ENCODE measurements around the gene NDUFAF8. TPM values are rescaled to one million over a fixed set of nuclear protein-coding genes. Genes with fewer than 3 reads are reported as not detected.

Gene NDUFAF8, protein sequence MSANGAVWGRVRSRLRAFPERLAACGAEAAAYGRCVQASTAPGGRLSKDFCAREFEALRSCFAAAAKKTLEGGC
- total RNA-seq, result 100 to 1,000 TPM in 1 of 2 experiments, 10 to 100 TPM in 1; 97.2 to 102 TPM

DNA sequence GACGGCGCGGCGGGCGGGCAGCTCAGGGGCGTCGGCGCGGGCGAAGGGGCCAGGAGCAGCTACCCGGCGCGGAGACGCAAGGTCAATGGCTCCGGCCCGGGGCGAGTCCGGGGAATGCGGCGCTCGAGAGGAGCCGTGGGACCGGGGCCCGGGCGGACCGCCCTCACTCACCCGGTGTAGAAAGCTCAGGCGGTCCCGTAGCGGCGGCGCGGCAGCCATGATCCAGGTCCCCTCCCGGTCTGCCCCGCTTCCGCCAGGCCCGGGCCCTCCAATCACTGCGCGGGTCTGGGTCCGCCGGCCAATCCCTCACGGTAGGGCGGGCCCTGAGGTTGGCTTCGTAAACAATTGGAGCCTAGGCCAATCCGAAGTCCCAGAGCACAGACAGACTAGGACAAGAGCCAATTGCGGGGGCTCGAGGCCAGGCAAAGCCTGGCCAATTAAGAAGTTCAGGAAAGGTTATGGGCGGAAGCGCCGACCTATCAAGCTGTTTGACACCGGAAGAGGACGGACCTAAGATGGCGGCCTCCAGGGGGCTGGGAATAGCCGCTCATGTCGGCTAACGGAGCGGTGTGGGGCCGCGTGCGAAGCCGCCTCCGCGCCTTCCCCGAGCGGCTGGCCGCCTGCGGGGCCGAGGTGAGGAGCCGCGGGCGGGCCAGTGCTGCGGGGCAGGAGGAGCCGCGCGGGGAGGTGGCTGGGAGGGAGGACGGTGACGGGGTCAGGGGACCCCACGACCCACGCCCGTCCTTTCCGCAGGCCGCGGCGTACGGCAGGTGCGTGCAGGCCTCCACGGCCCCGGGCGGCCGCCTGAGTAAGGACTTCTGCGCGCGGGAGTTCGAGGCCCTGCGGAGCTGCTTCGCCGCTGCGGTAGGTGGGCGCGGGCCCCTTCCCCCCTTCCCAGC is at the start of gene NDUFAF8, which contains the start of gene TEPSIN:
Gene NDUFAF8 (plus strand): TSS at position 504 of the 899 bp plus-strand sequence. CDS start 46 bp downstream, at position 550.
Gene TEPSIN (minus strand): TSS at position 241 of the 899 bp plus-strand sequence. CDS start 22 bp downstream, at position 219.
- Mint-ChIP-seq H3K4me3 (peak within 1 kb of the TSS; percentile 96), H3K4me1 (peaks cover 27% of the 10 kb centered on the region), H3K27ac (peak within 1 kb of the TSS; percentile 96), H3K27me3 (no peaks in the 10 kb centered on the region), H3K36me3 (peaks cover 24% of the 10 kb centered on the region), H3K9me3 (no peaks in the 10 kb centered on the region)
- DNase-seq, result peak; percentile 97

DNA sequence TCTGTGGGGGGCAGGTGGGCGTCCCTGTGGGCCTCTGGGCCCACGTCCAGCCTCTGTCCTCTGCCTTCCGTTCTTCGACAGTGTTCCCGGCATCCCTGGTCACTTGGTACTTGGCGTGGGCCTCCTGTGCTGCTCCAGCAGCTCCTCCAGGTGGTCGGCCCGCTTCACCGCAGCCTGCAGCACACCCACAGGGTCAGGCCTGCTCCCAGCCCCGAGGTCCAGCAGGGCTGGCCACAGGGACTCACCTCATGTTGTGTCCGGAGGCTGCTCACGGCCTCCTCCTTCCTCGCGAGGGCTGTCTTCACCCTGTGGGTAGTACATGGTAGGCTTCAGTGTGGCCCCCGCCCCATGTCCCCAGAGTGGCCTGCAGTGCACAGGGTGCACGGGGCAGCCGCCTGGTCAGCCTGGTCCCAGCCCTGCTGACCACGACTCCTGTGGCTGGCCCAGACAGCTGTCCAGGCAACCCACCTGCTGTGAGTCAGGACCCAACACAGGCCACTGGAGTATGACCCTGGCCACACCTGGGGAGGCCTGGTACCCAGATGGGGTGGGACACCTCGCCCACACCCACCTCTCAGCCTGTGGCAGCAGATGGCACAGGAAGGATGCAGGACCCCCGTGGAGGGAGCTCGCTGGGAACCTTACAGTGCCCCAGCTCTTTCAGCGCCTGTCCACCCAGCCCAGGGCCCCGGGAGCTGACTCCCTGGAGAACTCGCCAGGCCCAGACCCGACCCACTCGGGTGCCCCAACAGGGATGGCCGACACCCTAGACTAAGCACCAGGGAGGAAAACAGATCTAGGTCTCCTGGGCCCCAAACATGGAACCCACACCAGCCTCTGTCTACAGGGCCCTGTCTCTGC is 49.2 kb upstream of the NDUFAF8 start:
- Mint-ChIP-seq H3K27ac (no peak overlapping the region), H3K27me3 (no peaks in the 10 kb centered on the region), H3K4me3 (no peak overlapping the region), H3K36me3 (no peaks in the 10 kb centered on the region), H3K4me1 (no peaks in the 10 kb centered on the region), H3K9me3 (no peaks in the 10 kb centered on the region)
- no peak for DNase-seq

DNA sequence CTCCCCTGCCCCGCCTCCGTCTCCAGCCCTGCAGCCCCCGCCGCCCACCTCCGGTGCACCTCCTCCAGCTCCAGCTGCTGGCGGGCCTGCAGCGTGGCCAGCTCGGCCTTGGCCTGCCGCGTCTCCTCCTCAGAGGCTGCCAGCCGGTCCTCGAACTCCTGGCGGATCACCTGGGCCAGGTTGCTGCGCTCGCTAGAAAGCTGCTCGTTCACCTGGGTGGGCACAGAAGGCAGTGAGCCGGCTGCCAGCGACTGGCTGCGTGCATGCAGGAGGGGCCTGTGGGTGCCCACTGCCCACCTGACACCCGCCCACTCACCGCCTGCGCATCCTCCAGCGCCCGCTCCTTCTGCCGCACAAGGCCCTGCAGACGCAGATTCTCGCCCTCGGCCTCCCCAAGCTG is 48.5 kb upstream of the NDUFAF8 start:
- Mint-ChIP-seq H3K4me1 (no peaks in the 10 kb centered on the region), H3K9me3 (no peaks in the 10 kb centered on the region), H3K4me3 (no peak overlapping the region), H3K27me3 (no peaks in the 10 kb centered on the region), H3K36me3 (no peaks in the 10 kb centered on the region), H3K27ac (no peak overlapping the region)
- no peak for DNase-seq

DNA sequence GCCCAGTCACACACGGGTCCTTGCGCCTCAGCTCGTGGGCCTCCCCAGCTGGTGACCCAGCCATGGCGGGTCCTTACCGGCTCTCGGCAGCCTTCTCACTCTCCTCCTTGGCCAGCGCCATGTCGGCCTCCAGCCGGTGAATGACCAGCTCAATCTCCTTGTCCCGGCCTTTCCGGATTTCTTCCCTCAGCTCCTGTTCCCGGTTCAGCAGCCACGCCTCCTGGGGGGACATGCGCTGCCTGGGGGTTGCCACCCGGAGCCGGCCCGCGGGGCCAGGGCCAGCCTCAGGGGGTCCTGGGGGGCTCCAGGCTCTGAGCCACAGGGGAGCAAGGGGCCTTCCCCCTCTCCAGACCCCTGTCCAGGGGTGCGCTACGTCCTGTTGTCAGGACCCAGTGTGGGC is 48.0 kb upstream of the NDUFAF8 start:
- no peaks in the 10 kb centered on the region for H3K4me1 Mint-ChIP-seq
- no peak for DNase-seq
- H3K36me3 Mint-ChIP-seq, result no peaks in the 10 kb centered on the region
- no peak overlapping the region for H3K27ac Mint-ChIP-seq
- no peaks in the 10 kb centered on the region for H3K27me3 Mint-ChIP-seq
- no peaks in the 10 kb centered on the region for H3K9me3 Mint-ChIP-seq
- H3K4me3 Mint-ChIP-seq, result no peak overlapping the region

DNA sequence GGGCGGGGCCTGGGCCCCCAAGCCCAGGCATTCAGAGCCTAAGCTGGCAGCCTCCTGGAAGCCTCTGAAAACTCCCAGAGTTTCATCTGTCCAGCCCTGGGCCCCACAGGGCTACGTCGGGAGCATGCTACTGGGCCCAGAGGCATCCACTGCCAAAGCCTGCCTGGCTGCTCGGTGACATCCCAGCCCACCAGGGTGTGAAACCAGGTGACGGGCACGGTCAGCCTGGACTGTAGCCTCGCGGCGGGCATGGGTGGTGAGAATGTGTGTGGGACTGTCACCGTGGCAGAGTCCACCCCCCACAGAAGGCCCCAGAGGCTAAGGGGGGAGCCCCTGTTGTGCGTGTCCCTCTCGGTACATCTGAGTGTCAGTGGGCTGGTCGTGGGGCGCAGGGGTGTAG is 47.5 kb upstream of the NDUFAF8 start:
- DNase-seq, result no peak
- H3K9me3 Mint-ChIP-seq, result no peaks in the 10 kb centered on the region
- no peak overlapping the region for H3K27ac Mint-ChIP-seq
- no peaks in the 10 kb centered on the region for H3K4me1 Mint-ChIP-seq
- H3K27me3 Mint-ChIP-seq, result no peaks in the 10 kb centered on the region
- no peaks in the 10 kb centered on the region for H3K36me3 Mint-ChIP-seq
- no peak overlapping the region for H3K4me3 Mint-ChIP-seq

DNA sequence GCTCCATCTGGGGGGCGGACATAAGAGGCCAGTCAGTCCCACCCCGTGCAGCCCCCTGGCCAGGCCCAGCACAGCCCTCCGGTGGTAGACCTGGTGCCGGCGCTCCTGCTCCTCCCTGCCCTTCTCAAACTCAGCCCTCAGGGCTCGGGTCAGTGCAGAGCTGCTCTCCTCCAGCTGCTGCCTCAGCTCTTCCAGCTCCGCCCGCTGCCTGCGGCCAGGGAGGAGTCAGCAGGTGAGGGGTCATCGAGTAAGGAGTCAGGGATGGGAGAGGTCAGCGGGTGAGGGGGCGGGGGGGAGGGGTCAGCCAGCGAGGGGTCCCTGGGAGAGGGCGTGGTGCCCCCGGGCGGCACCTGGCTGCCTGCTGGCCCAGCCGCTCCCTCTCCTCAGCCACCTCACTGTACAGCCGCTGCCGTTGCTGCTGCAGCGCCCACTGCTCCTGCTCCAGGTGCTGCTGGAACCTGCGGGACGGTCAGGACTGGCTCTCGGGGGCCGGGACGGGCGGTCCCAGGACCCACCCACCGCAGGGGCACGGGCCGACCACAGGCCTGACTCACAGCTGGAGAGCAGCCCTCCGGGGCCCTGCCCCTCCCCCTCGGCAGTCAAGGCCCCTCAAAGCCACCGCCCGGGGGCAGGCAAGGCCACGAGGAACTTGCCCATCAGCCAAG is 46.6 kb upstream of the NDUFAF8 start:
- no peak overlapping the region for H3K27ac Mint-ChIP-seq
- H3K9me3 Mint-ChIP-seq, result no peaks in the 10 kb centered on the region
- no peak for DNase-seq
- H3K4me3 Mint-ChIP-seq, result no peak overlapping the region
- no peaks in the 10 kb centered on the region for H3K4me1 Mint-ChIP-seq
- H3K27me3 Mint-ChIP-seq, result no peaks in the 10 kb centered on the region
- no peaks in the 10 kb centered on the region for H3K36me3 Mint-ChIP-seq

DNA sequence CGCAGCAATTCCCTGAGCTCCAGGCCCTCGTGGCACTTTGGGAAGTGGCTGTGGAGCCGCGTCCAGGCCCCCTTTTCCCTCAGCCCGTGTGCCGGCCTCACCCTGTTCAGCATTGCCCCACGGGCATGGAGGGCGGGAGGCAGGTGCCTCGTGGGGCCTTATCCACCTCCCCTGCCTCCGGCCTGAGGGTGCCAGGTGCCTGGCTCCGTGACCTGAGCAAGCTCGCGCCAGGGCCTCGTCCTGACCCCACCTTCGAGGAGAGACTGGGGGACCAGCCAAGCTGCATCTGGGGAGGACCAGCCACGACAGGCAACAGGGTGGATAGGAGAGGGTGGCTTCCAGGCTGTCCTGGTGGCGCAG is 46.1 kb upstream of the NDUFAF8 start:
- no peak for DNase-seq
- H3K27ac Mint-ChIP-seq, result no peak overlapping the region
- no peaks in the 10 kb centered on the region for H3K36me3 Mint-ChIP-seq
- no peak overlapping the region for H3K4me3 Mint-ChIP-seq
- no peaks in the 10 kb centered on the region for H3K9me3 Mint-ChIP-seq
- no peaks in the 10 kb centered on the region for H3K4me1 Mint-ChIP-seq
- no peaks in the 10 kb centered on the region for H3K27me3 Mint-ChIP-seq

DNA sequence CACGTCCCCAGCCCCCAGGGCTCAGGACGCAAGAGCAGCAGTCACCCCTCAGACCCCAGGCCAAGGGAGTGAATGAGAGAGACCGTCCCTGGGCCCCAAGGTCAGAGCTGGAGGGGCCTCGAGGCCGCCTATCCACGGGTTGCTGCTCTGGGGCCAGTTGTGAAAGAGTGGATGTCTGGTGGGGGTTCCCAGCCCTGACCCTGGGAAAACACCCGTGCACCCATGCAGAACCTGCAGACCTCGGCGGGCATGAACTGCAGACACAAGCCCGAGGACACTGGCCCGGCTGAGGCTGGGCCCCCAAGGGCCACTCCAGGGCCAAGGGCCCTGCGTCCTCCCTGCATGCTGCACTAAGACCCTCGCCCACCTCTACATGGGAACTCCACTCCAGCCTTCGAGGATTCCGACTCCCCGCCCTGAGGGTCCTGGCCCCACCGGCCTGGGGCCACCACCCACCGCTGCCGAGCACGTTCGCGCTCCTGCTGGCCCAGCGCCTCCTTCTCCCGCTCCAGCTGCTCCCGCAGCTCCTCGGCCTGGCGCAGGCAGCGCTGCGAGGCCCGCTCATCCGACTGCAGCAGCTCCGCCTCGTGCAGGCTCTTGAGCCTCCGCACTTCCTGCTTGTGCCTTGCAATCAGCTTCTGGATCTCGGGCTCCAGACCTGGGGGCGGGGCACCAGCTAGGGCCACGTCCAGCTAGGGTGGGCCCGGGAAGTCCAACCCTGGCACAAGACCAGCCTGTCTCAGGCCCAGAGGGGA is 45.5 kb upstream of the NDUFAF8 start:
- Mint-ChIP-seq H3K27ac (no peak overlapping the region), H3K9me3 (no peaks in the 10 kb centered on the region), H3K27me3 (no peaks in the 10 kb centered on the region), H3K4me3 (no peak overlapping the region), H3K4me1 (no peaks in the 10 kb centered on the region), H3K36me3 (no peaks in the 10 kb centered on the region)
- DNase-seq, result no peak

DNA sequence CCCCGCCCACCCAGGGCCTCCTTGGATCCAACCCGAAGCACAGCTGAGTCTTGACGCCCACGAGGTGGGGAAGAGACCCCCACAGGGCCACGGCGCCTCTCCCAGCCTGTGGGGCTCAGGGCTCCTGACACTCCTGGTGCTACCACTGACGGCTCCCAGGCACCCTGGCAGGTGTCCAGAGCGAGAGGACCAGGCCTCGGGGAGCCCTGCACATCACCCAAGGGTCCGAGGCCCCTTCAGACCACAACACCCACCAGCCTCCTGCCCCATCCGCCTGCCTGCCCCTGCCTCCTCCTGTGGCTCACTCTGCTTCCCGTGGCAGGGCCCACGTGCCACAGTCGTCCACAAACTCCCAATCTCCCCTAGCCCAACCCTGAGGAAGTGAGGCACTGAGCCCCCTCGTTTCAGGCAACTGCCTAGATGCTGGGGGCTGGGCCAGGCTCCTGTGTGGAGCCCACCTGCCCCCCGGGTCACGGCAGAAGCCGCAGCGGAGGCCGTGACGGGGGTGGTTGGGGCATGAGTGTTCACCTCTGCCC is 44.8 kb upstream of the NDUFAF8 start:
- no peaks in the 10 kb centered on the region for H3K4me1 Mint-ChIP-seq
- H3K27me3 Mint-ChIP-seq, result no peaks in the 10 kb centered on the region
- no peaks in the 10 kb centered on the region for H3K36me3 Mint-ChIP-seq
- no peak overlapping the region for H3K4me3 Mint-ChIP-seq
- no peaks in the 10 kb centered on the region for H3K9me3 Mint-ChIP-seq
- H3K27ac Mint-ChIP-seq, result no peak overlapping the region
- no peak for DNase-seq

DNA sequence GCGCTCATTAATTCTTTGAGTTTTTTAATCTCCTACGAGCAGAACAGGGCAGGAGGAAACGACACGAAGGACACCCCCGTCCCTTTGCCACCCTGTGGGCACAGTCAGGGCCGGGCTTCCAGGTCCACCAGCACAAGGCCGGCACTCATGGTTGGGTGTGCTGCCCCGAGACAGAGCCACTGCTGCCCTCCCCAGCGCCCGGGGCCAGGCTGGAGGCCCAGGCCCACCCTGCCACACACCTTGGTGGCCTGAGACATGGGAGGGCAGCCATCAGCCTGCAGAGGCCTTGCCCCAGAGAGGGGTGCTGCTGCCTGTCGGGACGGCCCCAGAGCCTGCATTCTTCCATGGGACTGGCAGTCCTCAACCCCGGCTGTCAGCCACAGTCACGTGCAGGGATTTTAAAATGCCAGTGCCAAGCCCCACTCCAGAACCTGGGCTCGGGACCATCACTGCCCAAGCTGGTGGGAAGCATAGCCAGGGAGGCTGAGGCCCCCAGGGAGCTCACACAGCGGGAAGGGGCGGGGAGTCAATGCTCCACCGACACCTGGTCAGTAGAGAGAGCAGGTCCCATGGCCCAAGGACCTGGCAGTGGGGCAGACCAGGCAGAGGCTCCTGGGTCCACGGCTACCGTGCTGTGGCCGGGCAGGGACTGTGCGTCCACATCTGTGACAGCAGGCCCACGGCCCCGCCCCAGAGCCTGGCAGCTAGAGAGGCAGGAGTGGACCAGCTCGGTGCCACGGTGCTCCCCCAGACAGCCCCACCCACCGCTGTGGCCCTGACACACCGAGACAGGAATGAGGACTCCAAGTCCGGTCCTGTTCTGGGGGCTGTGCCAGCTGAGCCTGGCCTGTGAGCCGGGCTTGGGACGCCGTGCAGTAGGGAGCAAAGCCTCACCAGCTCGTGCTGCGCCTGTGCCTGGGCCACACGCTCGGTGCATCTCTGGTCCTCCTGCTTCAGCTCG is 43.9 kb upstream of the NDUFAF8 start:
- Mint-ChIP-seq H3K4me3 (no peak overlapping the region), H3K36me3 (no peaks in the 10 kb centered on the region), H3K9me3 (no peaks in the 10 kb centered on the region), H3K4me1 (no peaks in the 10 kb centered on the region), H3K27me3 (no peaks in the 10 kb centered on the region), H3K27ac (no peak overlapping the region)
- no peak for DNase-seq

DNA sequence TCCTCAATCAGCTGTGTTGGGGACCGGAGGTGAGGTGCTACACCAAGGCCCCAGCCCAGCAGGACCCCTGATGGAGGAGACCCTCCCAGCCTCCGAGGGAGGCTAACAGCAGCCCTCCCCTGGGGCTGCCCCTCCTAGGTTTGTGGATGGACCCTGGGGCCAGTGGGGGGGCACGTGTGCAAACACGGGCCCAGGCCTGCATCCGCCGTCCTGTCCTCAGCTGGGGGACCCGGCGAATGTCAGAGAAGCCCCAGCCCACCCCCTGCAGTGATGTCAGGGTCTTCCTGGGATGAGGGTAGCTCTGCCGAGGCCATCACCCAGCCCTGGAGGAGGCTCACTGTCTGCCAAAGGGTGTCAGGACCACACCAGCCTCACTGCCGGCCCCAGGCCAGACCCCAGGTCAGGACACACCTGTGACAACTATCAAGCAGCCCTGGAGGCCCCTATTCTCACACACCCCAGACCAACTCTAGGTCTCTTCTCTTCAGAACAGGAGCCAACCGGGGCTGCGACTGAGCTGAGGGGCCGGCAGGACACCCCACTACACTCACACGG is 43.1 kb upstream of the NDUFAF8 start:
- no peak overlapping the region for H3K4me3 Mint-ChIP-seq
- H3K27ac Mint-ChIP-seq, result no peak overlapping the region
- H3K9me3 Mint-ChIP-seq, result no peaks in the 10 kb centered on the region
- DNase-seq, result no peak
- H3K4me1 Mint-ChIP-seq, result no peaks in the 10 kb centered on the region
- H3K27me3 Mint-ChIP-seq, result no peaks in the 10 kb centered on the region
- no peaks in the 10 kb centered on the region for H3K36me3 Mint-ChIP-seq

DNA sequence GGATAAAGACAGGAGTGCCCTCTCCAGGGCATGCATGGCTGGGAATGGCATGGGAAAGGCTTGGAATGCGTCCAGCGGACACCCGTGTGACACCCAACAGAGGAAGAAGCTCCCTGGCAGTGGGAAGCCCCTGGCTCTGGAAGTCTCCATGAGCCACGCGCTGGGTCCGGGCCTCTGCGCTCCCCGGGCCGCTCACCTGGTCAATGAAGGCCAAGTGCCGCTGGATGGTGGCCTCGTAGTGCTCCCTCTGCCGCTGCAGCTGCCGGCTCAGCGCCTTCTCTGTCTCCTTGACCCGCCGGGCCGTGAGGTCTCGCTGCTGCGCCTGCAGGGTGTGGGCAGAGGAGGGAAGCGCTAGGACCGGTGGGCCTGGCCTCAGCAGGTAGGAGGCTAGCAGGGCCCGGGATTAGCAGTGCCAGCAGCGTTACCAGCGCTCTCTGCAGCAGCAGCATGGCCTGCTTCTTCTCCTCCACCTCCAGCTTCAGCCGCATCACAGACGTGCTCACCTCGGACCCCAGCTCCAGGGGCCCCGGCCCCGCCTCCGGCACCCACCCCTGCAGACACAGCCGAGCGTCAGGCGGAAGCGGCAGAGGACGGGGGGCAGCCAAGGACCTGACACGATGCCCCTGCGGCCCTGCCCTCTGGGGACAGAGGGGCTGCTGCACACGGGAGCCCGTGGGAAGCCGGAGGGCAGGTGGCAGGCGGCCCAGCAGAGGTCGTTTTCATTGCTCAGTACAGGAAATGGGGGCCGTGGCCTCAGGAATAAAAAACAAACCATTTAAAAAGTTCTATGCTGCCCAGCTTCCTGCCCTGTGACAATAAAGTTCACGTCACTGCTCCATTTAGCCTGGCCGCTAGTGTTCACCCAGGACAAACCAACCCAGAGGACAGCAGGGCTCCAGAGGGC is 42.4 kb upstream of the NDUFAF8 start:
- Mint-ChIP-seq H3K4me3 (no peak overlapping the region), H3K27me3 (no peaks in the 10 kb centered on the region), H3K36me3 (no peaks in the 10 kb centered on the region), H3K9me3 (no peaks in the 10 kb centered on the region), H3K27ac (no peak overlapping the region), H3K4me1 (no peaks in the 10 kb centered on the region)
- DNase-seq, result no peak

Measured in activated naive CD8-positive, alpha-beta T cell treated with anti-CD3 and anti-CD28 coated beads for 36 hours (primary cell).